Panc1 (cell line): ENCODE data around the gene RPH3AL.

ENCODE experiments used
- POLR2AphosphoS5 ChIP-seq: IDR thresholded peaks from 2 replicates; pipeline ENCODE4 v1.6.1; 2012; ENCODE audit warnings: mild to moderate bottlenecking, low read depth, low read length, moderate library complexity
- SIN3A ChIP-seq: IDR thresholded peaks from 2 replicates; pipeline ENCODE4 v1.6.1; 2012; ENCODE audit warnings: low read depth, mild to moderate bottlenecking, low read length, moderate library complexity, borderline replicate concordance; ENCODE audit not compliant: insufficient read depth
- TCF7L2 ChIP-seq: IDR thresholded peaks from 2 replicates; pipeline ENCODE4 v1.6.1; 2011; ENCODE audit warnings: mild to moderate bottlenecking, low read depth, low read length, inconsistent platforms
- TF ChIP-seq, protein P1 (sequence below), 2 experiments: IDR thresholded peaks; 2 replicates each; pipeline ENCODE4 v1.6.1; 2011 to 2012; ENCODE audit warnings: low read depth in 2 of 2, control low read depth in 1 of 2, low read length in 1 of 2, mild to moderate bottlenecking in 1 of 2, moderate library complexity in 1 of 2; ENCODE audit not compliant: insufficient read depth in 1 of 2
- TF ChIP-seq, protein P2 (sequence below): fragments of 450-650 bp; IDR thresholded peaks from 2 replicates; pipeline ENCODE4 v1.5.1; 2017; ENCODE audit warnings: mild to moderate bottlenecking

DNA sequence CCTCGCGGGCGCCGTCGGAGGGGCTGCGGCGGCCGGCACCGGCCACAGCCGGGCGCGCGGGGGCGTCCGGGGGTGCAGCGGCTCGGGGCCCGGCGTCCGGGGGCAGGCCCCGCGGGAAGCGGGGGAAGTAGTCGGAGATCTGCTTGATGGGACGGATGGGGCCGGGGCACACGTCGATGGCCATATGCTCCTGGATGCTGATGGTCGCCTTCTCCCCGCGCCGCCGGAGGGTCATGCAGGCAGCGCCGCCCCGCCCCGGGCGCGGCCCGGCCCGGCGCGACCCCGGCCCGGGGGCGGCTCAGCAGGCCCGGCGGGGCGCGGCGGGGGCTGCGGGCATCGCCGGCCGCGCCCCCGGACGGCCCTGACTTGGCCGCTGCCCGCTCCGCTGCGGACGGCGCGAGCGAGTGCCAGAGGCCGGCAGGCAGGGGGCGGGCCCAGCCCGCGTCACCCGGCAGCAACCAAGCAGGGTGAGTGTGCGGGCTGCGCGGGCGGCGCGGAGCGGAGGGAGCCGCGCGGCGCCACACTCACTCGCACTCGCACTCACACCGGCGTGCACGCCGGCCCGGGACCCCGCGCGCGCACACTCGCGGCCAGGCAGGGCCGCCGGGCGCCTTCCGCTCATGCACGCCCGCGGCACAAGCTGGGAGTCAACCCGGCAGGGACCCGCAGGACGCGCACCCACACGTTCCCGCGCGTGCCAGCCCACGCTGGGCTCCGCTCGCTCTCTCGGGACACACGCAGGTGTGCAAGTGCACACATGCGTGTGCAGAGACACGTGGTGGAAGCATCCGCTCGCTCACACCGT, 171.2 kb downstream of the RPH3AL start, which contains the start of gene DOC2B:
- TF ChIP-seq, protein P1, sequence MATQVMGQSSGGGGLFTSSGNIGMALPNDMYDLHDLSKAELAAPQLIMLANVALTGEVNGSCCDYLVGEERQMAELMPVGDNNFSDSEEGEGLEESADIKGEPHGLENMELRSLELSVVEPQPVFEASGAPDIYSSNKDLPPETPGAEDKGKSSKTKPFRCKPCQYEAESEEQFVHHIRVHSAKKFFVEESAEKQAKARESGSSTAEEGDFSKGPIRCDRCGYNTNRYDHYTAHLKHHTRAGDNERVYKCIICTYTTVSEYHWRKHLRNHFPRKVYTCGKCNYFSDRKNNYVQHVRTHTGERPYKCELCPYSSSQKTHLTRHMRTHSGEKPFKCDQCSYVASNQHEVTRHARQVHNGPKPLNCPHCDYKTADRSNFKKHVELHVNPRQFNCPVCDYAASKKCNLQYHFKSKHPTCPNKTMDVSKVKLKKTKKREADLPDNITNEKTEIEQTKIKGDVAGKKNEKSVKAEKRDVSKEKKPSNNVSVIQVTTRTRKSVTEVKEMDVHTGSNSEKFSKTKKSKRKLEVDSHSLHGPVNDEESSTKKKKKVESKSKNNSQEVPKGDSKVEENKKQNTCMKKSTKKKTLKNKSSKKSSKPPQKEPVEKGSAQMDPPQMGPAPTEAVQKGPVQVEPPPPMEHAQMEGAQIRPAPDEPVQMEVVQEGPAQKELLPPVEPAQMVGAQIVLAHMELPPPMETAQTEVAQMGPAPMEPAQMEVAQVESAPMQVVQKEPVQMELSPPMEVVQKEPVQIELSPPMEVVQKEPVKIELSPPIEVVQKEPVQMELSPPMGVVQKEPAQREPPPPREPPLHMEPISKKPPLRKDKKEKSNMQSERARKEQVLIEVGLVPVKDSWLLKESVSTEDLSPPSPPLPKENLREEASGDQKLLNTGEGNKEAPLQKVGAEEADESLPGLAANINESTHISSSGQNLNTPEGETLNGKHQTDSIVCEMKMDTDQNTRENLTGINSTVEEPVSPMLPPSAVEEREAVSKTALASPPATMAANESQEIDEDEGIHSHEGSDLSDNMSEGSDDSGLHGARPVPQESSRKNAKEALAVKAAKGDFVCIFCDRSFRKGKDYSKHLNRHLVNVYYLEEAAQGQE (IDR thresholded peaks at IDR 0.05; ENCODE audit: insufficient read depth in 1 of 2, low read depth in 2 of 2, low read length in 1 of 2): no peak
- TF ChIP-seq, protein P2, sequence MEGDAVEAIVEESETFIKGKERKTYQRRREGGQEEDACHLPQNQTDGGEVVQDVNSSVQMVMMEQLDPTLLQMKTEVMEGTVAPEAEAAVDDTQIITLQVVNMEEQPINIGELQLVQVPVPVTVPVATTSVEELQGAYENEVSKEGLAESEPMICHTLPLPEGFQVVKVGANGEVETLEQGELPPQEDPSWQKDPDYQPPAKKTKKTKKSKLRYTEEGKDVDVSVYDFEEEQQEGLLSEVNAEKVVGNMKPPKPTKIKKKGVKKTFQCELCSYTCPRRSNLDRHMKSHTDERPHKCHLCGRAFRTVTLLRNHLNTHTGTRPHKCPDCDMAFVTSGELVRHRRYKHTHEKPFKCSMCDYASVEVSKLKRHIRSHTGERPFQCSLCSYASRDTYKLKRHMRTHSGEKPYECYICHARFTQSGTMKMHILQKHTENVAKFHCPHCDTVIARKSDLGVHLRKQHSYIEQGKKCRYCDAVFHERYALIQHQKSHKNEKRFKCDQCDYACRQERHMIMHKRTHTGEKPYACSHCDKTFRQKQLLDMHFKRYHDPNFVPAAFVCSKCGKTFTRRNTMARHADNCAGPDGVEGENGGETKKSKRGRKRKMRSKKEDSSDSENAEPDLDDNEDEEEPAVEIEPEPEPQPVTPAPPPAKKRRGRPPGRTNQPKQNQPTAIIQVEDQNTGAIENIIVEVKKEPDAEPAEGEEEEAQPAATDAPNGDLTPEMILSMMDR: no peak
- TF ChIP-seq SIN3A (no peak), TCF7L2 (no peak), POLR2AphosphoS5 (no peak)
